ENCODE results near the gene CDK6.

Gene CDK6

GRCh38 chr7:92843034-92843760 is 6.8 kb upstream of the CDK6 start:
- Histone ChIP-seq H3K36me3 (ENCODE audit: control insufficient read depth, insufficient read depth, low read length) (no peaks in the 10 kb centered on the region), H3K4me3 (ENCODE audit: low read depth, low read length) (no peak overlapping the region), H3K4me2 (ENCODE audit: low read length) (no peak overlapping the region), H3K9me3 (ENCODE audit: control insufficient read depth, low read length) (no peaks in the 10 kb centered on the region), H3K27me3 (ENCODE audit: control insufficient read depth, insufficient read depth, low read length) (no peaks in the 10 kb centered on the region), H3K27ac (no peak overlapping the region), H2AFZ (no peak overlapping the region), H3K9ac (no peak overlapping the region), H3K79me2 (no peaks in the 10 kb centered on the region), H3K4me1 (no peaks in the 10 kb centered on the region)
- no peak for TF ChIP-seq CTCF (IDR thresholded peaks at IDR 0.05)

- Histone ChIP-seq H3K4me3 (ENCODE audit: low read depth, low read length) (no peak overlapping the region), H3K79me2 (no peaks in the 10 kb centered on the region), H3K27ac (no peak overlapping the region), H3K36me3 (ENCODE audit: control insufficient read depth, insufficient read depth, low read length) (no peaks in the 10 kb centered on the region), H3K27me3 (ENCODE audit: control insufficient read depth, insufficient read depth, low read length) (no peaks in the 10 kb centered on the region), H3K4me2 (ENCODE audit: low read length) (no peak overlapping the region), H2AFZ (no peak overlapping the region), H3K9ac (no peak overlapping the region), H3K9me3 (ENCODE audit: control insufficient read depth, low read length) (no peaks in the 10 kb centered on the region), H3K4me1 (no peaks in the 10 kb centered on the region)
- no peak for TF ChIP-seq CTCF (IDR thresholded peaks at IDR 0.05)
Observed at GRCh38 chr7:92841192-92841591, 4.8 kb upstream of the CDK6 start.

- H3K4me1 ChIP-seq: no peaks in the 10 kb centered on the region
- TF ChIP-seq CTCF (IDR thresholded peaks at IDR 0.05): no peak
- no peak overlapping the region for H3K9ac ChIP-seq
- H3K27me3 ChIP-seq (ENCODE audit: control insufficient read depth, insufficient read depth, low read length): no peaks in the 10 kb centered on the region
- H2AFZ ChIP-seq: no peak overlapping the region
- no peak overlapping the region for H3K27ac ChIP-seq
- no peak overlapping the region for H3K4me3 ChIP-seq (ENCODE audit: low read depth, low read length)
- H3K4me2 ChIP-seq (ENCODE audit: low read length): no peak overlapping the region
- no peaks in the 10 kb centered on the region for H3K36me3 ChIP-seq (ENCODE audit: control insufficient read depth, insufficient read depth, low read length)
- H3K79me2 ChIP-seq: no peaks in the 10 kb centered on the region
- no peaks in the 10 kb centered on the region for H3K9me3 ChIP-seq (ENCODE audit: control insufficient read depth, low read length)
Observed at GRCh38 chr7:92840316-92840715, 3.9 kb upstream of the CDK6 start.

GRCh38 chr7:92839901-92840300 is 3.5 kb upstream of the CDK6 start:
- no peak overlapping the region for H2AFZ ChIP-seq
- H3K79me2 ChIP-seq: no peaks in the 10 kb centered on the region
- no peak for TF ChIP-seq CTCF (IDR thresholded peaks at IDR 0.05)
- H3K4me2 ChIP-seq (ENCODE audit: low read length): no peak overlapping the region
- H3K27ac ChIP-seq: no peak overlapping the region
- H3K9me3 ChIP-seq (ENCODE audit: control insufficient read depth, low read length): no peaks in the 10 kb centered on the region
- no peaks in the 10 kb centered on the region for H3K36me3 ChIP-seq (ENCODE audit: control insufficient read depth, insufficient read depth, low read length)
- no peaks in the 10 kb centered on the region for H3K27me3 ChIP-seq (ENCODE audit: control insufficient read depth, insufficient read depth, low read length)
- H3K4me1 ChIP-seq: no peaks in the 10 kb centered on the region
- H3K4me3 ChIP-seq (ENCODE audit: low read depth, low read length): no peak overlapping the region
- H3K9ac ChIP-seq: no peak overlapping the region

GRCh38 chr7:92838934-92839333 is 2.6 kb upstream of the CDK6 start:
- H2AFZ ChIP-seq: no peak overlapping the region
- no peak overlapping the region for H3K4me2 ChIP-seq (ENCODE audit: low read length)
- no peaks in the 10 kb centered on the region for H3K4me1 ChIP-seq
- no peaks in the 10 kb centered on the region for H3K79me2 ChIP-seq
- H3K36me3 ChIP-seq (ENCODE audit: control insufficient read depth, insufficient read depth, low read length): no peaks in the 10 kb centered on the region
- TF ChIP-seq CTCF (IDR thresholded peaks at IDR 0.05): no peak
- H3K9ac ChIP-seq: no peak overlapping the region
- no peaks in the 10 kb centered on the region for H3K27me3 ChIP-seq (ENCODE audit: control insufficient read depth, insufficient read depth, low read length)
- H3K9me3 ChIP-seq (ENCODE audit: control insufficient read depth, low read length): no peaks in the 10 kb centered on the region
- no peak overlapping the region for H3K4me3 ChIP-seq (ENCODE audit: low read depth, low read length)
- no peak overlapping the region for H3K27ac ChIP-seq
